Activated T-cell treated with anti-CD3 and anti-CD28 coated beads, Interleukin-2, amount 50 U/mL, for 72 hours (primary cell): ENCODE data around the gene ASXL2. TPM values are rescaled to one million over a fixed set of nuclear protein-coding genes. Genes with fewer than 3 reads are reported as not detected.
"Not testable (repeated sequence)": the region's sequence is repeated elsewhere in the genome, so short reads cannot be mapped to it uniquely, and the experiment has no call there.

Experiments
- ATAC-seq, 2 donors: fragments of 150-1000 bp; cut with Tn5 transposase; replicated peaks in 1 of 2; 2 replicates each; pipeline ENCODE4 v1.10.0; 2021; ENCODE audit warnings: moderate library complexity in 2 of 2, mild to moderate bottlenecking in 1 of 2
- DNase-seq, 2 donors: peaks; one replicate each; pipeline ENCODE4 v3.0.0; 2021 to 2022; ENCODE audit warnings: mixed read lengths in 1 of 2
- H3K27ac Mint-ChIP-seq: one replicate; pipeline ENCODE4 v1.8.0; 2022; ENCODE audit warnings: mild to moderate bottlenecking, moderate library complexity, mixed read lengths
- H3K27me3 Mint-ChIP-seq: one replicate; pipeline ENCODE4 v1.8.0; 2022; ENCODE audit warnings: low read depth, mixed read lengths
- H3K36me3 Mint-ChIP-seq, 2 donors: one replicate each; pipeline ENCODE4 v1.8.0; 2022; ENCODE audit warnings: mixed read lengths in 2 of 2, mild to moderate bottlenecking in 1 of 2; ENCODE audit not compliant: insufficient read depth in 2 of 2
- H3K4me1 Mint-ChIP-seq: one replicate; pipeline ENCODE4 v1.8.0; 2022; ENCODE audit warnings: low read depth, mixed read lengths
- H3K4me3 Mint-ChIP-seq, 2 donors: one replicate each; pipeline ENCODE4 v1.8.0; 2022; ENCODE audit warnings: mild to moderate bottlenecking in 2 of 2, mixed read lengths in 2 of 2, moderate library complexity in 2 of 2
- H3K9me3 Mint-ChIP-seq, 2 donors: one replicate each; pipeline ENCODE4 v1.8.0; 2022; ENCODE audit warnings: mixed read lengths in 2 of 2
- total RNA-seq, 2 donors: library from RNA; stranded (reverse); gene quantifications; one replicate each; pipeline ENCODE4 v1.2.3, GENCODE V29; 2022

ASXL2 gene
- total RNA-seq, 2 donors from 2014 or later = 38.9 to 39.8 TPM

- H3K27me3 Mint-ChIP-seq = no peaks in the 10 kb centered on the region
- peak; percentile 54 to 59 for DNase-seq
- H3K27ac Mint-ChIP-seq = peak overlapping the region; percentile 99
- peak overlapping the region; percentile 96 to 100 for H3K4me3 Mint-ChIP-seq
- ATAC-seq = peak; percentile 49 to 50
- peaks cover 0 to 4% of the 10 kb centered on the region in 2 donors for H3K9me3 Mint-ChIP-seq
- H3K4me1 Mint-ChIP-seq = peaks cover 67% of the 10 kb centered on the region
- peaks cover 4 to 8% of the 10 kb centered on the region in 2 donors for H3K36me3 Mint-ChIP-seq
Measured at GRCh38 chr2:25877431-25878360, 591 bp downstream of the ASXL2 start.

- Mint-ChIP-seq H3K27ac (peak overlapping the region; percentile 82), H3K27me3 (no peaks in the 10 kb centered on the region), H3K36me3 (peaks cover 2 to 12% of the 10 kb centered on the region in 2 donors), H3K9me3 (no peaks in the 10 kb centered on the region), H3K4me1 (peaks cover 43% of the 10 kb centered on the region), H3K4me3 (no peak overlapping the region)
- DNase-seq (no peak), ATAC-seq (no peak)
Measured at GRCh38 chr2:25872134-25872533, 6.2 kb downstream of the ASXL2 start.

- DNase-seq (no peak), ATAC-seq (no peak)
- Mint-ChIP-seq H3K36me3 (peaks cover 2 to 13% of the 10 kb centered on the region in 2 donors), H3K9me3 (no peaks in the 10 kb centered on the region), H3K4me3 (no peak overlapping the region), H3K27ac (no peak overlapping the region), H3K27me3 (no peaks in the 10 kb centered on the region), H3K4me1 (peaks cover 36% of the 10 kb centered on the region)
Measured at GRCh38 chr2:25867396-25868003, 10.8 kb downstream of the ASXL2 start.

GRCh38 chr2:25856377-25856776, 21.9 kb downstream of the ASXL2 start:
- Mint-ChIP-seq H3K36me3 (no peaks in the 10 kb centered on the region), H3K27ac (no peak overlapping the region), H3K4me3 (no peak overlapping the region), H3K27me3 (no peaks in the 10 kb centered on the region), H3K4me1 (peaks cover 58% of the 10 kb centered on the region), H3K9me3 (no peaks in the 10 kb centered on the region)
- ATAC-seq (no peak), DNase-seq (no peak)

GRCh38 chr2:25855065-25855464, 23.2 kb downstream of the ASXL2 start:
- H3K9me3 Mint-ChIP-seq = no peaks in the 10 kb centered on the region
- no peak overlapping the region for H3K4me3 Mint-ChIP-seq
- no peak overlapping the region for H3K27ac Mint-ChIP-seq
- H3K36me3 Mint-ChIP-seq = no peaks in the 10 kb centered on the region
- H3K4me1 Mint-ChIP-seq = peaks cover 58% of the 10 kb centered on the region
- DNase-seq (no peak), ATAC-seq (no peak)
- no peaks in the 10 kb centered on the region for H3K27me3 Mint-ChIP-seq

GRCh38 chr2:25854613-25855012, 23.7 kb downstream of the ASXL2 start:
- H3K4me1 Mint-ChIP-seq = peaks cover 53% of the 10 kb centered on the region
- no peak for ATAC-seq
- no peak overlapping the region for H3K27ac Mint-ChIP-seq
- no peaks in the 10 kb centered on the region for H3K27me3 Mint-ChIP-seq
- no peak overlapping the region for H3K4me3 Mint-ChIP-seq
- no peaks in the 10 kb centered on the region for H3K36me3 Mint-ChIP-seq
- DNase-seq = no peak
- H3K9me3 Mint-ChIP-seq = no peaks in the 10 kb centered on the region

GRCh38 chr2:25853038-25853638, 25.1 kb downstream of the ASXL2 start:
- Mint-ChIP-seq H3K27me3 (no peaks in the 10 kb centered on the region), H3K9me3 (no peaks in the 10 kb centered on the region), H3K27ac (peak overlapping the region; percentile 92), H3K4me1 (peaks cover 48% of the 10 kb centered on the region), H3K36me3 (no peaks in the 10 kb centered on the region), H3K4me3 (peak overlapping the region; percentile 6 to 62)
- ATAC-seq (peak; percentile 12 to 36), DNase-seq (peak in 1 of 2 donors; percentile 21)

GRCh38 chr2:25851740-25852503, 26.4 kb downstream of the ASXL2 start:
- peak; percentile 32 to 36 for DNase-seq
- ATAC-seq = peak; percentile 93 to 95
- H3K36me3 Mint-ChIP-seq = peaks cover 0 to 3% of the 10 kb centered on the region in 2 donors
- peak overlapping the region; percentile 69 to 75 for H3K4me3 Mint-ChIP-seq
- peaks cover 38% of the 10 kb centered on the region for H3K4me1 Mint-ChIP-seq
- H3K9me3 Mint-ChIP-seq = no peaks in the 10 kb centered on the region
- no peaks in the 10 kb centered on the region for H3K27me3 Mint-ChIP-seq
- H3K27ac Mint-ChIP-seq = peak overlapping the region; percentile 92

- H3K4me1 Mint-ChIP-seq = peaks cover 48% of the 10 kb centered on the region
- peak overlapping the region; percentile 29 for H3K27ac Mint-ChIP-seq
- DNase-seq, ATAC-seq, H3K27me3 Mint-ChIP-seq, H3K36me3 Mint-ChIP-seq, H3K9me3 Mint-ChIP-seq: not testable (repeated sequence)
- H3K4me3 Mint-ChIP-seq = peak overlapping the region; percentile 67 to 76
Measured at GRCh38 chr2:25850400-25850799, 27.9 kb downstream of the ASXL2 start.

- DNase-seq, H3K27ac Mint-ChIP-seq, H3K9me3 Mint-ChIP-seq, ATAC-seq, H3K4me3 Mint-ChIP-seq, H3K27me3 Mint-ChIP-seq, H3K36me3 Mint-ChIP-seq: not testable (repeated sequence)
- peaks cover 48% of the 10 kb centered on the region for H3K4me1 Mint-ChIP-seq
Measured at GRCh38 chr2:25849350-25849749, 28.9 kb downstream of the ASXL2 start.

- DNase-seq = no peak
- Mint-ChIP-seq H3K4me1 (peaks cover 24% of the 10 kb centered on the region), H3K27ac (no peak overlapping the region), H3K4me3 (no peak overlapping the region), H3K9me3 (no peaks in the 10 kb centered on the region), H3K27me3 (no peaks in the 10 kb centered on the region), H3K36me3 (peaks cover 0 to 9% of the 10 kb centered on the region in 2 donors)
- no peak for ATAC-seq
Measured at GRCh38 chr2:25845843-25846505, 32.3 kb downstream of the ASXL2 start.

- Mint-ChIP-seq H3K4me3 (no peak overlapping the region), H3K36me3 (peaks cover 1 to 9% of the 10 kb centered on the region in 2 donors), H3K27me3 (no peaks in the 10 kb centered on the region), H3K9me3 (no peaks in the 10 kb centered on the region), H3K4me1 (peaks cover 22% of the 10 kb centered on the region), H3K27ac (no peak overlapping the region)
- DNase-seq = no peak
- ATAC-seq = no peak
Measured at GRCh38 chr2:25844089-25844488, 34.2 kb downstream of the ASXL2 start.
